Esophagus mucosa (tissue), 1 donor: Measurements from ENCODE around the gene RAB25. TPM values are rescaled to one million over a fixed set of nuclear protein-coding genes. Genes with fewer than 3 reads are reported as not detected.
"Not testable (repeated sequence)": the region's sequence is repeated elsewhere in the genome, so short reads cannot be mapped to it uniquely, and the experiment has no call there.

Experiments used
- ATAC-seq: fragments of 200-7000 bp; cut with Tn5 transposase; one replicate; pipeline ENCODE4 v1.9.1; 2020
- total RNA-seq: library from RNA; stranded (reverse); gene quantifications from one replicate; pipeline ENCODE4 v1.2.4, GENCODE V29; 2023
- donor health status: DM: yes; HTN: yes; CAD: no.

RAB25 gene
- total RNA-seq, 1 donor from 2014 or later: 420 TPM

DNA sequence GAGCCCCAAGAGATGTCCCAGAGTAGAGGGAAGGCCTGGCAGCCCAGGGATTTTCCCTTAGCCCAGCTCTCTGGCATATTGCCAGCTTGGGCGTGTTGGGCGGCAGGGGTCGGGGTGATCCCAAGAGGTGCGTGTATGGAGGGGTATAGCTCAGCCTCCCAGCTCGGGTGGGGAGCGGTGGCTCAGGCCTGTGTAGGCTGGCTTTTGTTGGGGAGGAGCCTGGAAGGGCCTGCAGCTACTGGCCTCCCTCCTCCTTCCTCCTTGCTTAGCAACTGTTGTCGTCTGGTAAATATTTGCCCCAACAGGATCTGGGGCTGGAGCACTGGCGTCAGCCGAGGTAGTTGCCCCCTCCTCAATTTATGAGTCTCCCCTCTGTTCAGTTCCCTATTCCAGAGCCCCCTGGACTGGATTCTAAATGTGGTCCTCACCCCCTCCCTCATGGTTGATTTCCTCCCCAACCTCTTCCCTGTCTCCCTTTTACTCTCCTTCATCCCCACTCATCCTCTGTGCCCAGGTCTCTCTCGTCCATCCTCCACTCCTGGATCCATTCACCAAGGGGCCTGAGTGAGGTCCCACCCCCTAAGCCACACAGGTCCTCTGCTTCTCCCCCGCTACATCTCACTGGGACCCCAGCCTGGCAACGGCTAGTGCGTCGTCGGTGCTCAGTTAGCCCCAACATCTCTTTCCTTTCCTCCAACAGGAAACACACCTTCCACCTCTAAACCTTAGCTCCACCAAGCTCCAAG, 43.3 kb downstream of the RAB25 start:
- ATAC-seq: peak; percentile 71

GRCh38 chr1:156104861-156105832, 44.2 kb downstream of the RAB25 start:
- peak; percentile 13 for ATAC-seq

- no peak for ATAC-seq
These were observed 45.9 kb downstream of the RAB25 start for GRCh38 chr1:156106624-156107488.

DNA sequence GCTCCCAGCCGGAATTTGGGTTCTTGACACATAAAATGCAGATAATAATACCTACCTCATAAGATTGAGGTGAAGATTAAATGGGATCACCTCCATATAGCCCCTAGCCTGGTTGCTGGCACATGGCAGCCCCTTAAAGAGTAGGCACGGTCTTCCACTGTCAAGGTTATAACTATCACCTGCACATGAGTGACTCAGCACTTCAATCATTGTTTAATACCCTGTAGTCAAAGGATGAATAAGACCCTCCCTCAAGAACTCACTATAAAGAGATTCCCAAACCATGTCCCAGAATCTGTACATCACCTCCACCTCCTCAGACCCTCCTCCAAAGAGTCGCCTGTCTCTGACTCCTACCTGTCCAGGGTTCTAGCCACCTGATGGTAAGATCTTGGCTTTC, 47.1 kb downstream of the RAB25 start:
- ATAC-seq: no peak

- no peak for ATAC-seq
These were observed 47.8 kb downstream of the RAB25 start for GRCh38 chr1:156108664-156109241.

DNA sequence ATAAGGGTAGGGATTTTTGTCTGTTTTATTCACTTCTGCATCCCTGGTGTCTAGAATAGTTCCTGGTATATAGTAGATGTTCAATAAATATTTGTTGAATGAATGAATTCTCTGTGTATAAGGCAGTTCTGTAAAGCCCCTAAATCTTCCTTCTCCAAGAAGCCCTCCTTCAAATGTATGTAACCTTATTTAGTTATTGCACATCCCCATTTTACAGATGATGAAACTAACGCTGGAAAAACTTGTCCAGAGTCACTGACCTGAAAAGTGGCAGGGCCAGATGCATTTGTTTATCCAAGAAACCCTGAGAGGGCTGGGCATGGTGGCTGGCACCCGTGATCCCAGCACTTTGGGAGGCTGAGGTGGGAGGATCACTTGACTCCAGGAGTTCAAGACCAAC, 49.3 kb downstream of the RAB25 start:
- ATAC-seq: no peak

- ATAC-seq: no peak
These were observed 50.5 kb downstream of the RAB25 start for GRCh38 chr1:156111355-156111962.

GRCh38 chr1:156112276-156113137, 51.5 kb downstream of the RAB25 start:
- ATAC-seq: no peak

- no peak for ATAC-seq
These were observed 52.5 kb downstream of the RAB25 start for GRCh38 chr1:156113282-156113950.

DNA sequence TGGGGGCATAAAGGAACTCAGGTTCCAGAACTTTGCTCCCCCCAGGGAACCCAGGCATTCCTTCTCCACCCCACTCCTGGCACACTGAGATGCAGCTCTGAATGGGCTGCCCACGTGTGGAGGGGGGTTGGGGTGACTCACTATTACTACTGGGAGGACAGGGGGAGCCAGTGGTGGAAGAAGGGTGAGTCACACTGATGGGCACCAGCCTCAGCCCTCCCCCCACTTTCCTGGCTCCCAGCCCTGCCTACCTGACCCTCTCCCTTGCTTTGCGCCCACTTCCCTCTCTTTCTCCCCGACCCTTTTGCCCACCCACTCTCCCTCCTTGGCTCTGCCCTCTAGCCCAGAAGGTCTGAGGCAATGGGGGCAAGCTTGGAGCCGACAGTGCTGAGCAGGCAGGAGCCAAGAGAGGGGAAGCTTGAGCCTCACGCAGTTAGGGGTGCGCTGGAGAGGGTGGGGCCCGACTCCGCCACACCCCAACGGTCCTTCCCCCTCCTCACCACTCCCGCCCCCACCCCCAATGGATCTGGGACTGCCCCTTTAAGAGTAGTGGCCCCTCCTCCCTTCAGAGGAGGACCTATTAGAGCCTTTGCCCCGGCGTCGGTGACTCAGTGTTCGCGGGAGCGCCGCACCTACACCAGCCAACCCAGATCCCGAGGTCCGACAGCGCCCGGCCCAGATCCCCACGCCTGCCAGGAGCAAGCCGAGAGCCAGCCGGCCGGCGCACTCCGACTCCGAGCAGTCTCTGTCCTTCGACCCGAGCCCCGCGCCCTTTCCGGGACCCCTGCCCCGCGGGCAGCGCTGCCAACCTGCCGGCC, 53.4 kb downstream of the RAB25 start, which contains the start of gene LMNA:
TSS of gene LMNA (plus strand) at position 611 of the 818 bp plus-strand sequence. CDS start 208 bp downstream, outside the sequence.
- peak; percentile 83 for ATAC-seq

DNA sequence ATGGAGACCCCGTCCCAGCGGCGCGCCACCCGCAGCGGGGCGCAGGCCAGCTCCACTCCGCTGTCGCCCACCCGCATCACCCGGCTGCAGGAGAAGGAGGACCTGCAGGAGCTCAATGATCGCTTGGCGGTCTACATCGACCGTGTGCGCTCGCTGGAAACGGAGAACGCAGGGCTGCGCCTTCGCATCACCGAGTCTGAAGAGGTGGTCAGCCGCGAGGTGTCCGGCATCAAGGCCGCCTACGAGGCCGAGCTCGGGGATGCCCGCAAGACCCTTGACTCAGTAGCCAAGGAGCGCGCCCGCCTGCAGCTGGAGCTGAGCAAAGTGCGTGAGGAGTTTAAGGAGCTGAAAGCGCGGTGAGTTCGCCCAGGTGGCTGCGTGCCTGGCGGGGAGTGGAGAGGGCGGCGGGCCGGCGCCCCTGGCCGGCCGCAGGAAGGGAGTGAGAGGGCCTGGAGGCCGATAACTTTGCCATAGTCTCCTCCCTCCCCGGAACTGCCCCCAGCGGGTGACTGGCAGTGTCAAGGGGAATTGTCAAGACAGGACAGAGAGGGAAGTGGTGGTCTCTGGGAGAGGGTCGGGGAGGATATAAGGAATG, 54.1 kb downstream of the RAB25 start:
- peak; percentile 11 for ATAC-seq

GRCh38 chr1:156115514-156116374, 54.8 kb downstream of the RAB25 start:
- peak; percentile 36 for ATAC-seq

GRCh38 chr1:156116731-156117130, 55.8 kb downstream of the RAB25 start:
- not testable (repeated sequence) for ATAC-seq

DNA sequence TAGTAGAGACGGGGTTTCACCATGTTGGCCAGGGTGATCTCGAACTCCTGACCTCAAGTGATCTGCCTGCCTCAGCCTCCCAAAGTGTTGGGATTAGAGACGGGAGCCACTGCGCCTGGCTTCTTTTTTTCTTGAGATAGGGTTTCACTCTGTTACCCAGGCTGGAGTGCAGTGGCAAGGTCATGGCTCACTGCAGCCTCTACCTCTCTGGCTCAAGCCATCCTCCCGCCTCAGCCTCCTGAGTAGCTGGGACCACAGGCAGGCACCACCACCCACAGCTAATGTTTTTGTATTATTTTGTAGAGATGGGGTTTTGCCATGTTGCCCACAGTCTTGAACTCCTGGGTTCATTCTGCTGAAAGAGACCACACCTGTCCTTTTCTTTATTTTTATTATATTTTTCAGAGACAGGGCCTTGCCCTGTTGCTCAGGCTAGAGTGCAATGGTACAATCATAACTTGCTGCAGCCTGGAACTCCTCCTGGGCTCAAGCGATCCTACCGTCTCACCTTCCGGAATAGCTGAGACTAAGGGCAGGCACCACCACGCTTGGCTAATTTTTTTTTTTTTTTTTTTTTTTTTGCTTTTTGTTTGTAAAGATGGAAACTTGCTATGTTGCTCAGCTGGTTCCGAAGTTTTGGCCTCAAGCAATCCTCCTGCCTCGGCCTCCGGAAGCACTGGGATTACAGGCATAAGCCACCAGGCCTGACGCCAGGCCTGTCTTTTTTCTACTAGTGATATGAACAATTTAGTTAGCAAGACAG, 56.6 kb downstream of the RAB25 start:
- ATAC-seq: no peak

DNA sequence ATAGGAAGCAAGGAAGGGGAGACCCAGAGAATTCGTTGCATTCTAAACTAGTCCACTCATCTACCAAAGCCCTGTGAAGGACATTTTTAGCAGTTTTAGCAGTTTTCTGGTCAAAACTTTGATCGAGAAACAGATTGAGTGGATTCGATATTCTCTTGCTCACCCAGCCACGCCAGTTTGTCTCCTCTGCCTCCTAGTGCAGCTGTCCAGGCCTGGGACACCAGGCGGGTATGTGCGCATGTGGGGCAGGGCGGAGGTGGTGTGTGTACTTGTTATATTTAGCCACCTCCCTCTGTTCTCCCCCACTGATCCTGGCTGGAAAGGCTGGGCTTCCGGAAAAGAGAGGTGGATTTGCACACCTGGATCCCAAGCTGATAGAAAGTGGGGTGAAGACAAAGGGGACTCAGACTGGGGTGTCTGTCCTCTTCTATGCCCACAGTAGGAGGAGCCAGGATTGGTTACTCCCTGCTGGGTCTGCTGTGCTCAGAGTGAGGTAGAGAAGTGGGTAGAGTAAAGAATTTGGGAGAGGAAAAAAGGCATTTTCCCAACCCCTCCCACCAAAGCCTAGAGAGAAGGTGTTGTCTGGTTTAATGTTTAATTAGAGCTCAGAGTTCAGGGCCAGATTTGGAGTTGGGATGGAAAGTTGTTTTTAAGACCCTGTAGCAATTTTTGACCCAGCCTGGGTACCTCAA, 57.4 kb downstream of the RAB25 start:
- peak; percentile 11 for ATAC-seq
